ENCODE measurements around the gene NANP. TPM values are rescaled to one million over a fixed set of nuclear protein-coding genes. Genes with fewer than 3 reads are reported as not detected.

Gene NANP
- total RNA-seq, 1 experiment from 2014 or later = 7.1 TPM

DNA sequence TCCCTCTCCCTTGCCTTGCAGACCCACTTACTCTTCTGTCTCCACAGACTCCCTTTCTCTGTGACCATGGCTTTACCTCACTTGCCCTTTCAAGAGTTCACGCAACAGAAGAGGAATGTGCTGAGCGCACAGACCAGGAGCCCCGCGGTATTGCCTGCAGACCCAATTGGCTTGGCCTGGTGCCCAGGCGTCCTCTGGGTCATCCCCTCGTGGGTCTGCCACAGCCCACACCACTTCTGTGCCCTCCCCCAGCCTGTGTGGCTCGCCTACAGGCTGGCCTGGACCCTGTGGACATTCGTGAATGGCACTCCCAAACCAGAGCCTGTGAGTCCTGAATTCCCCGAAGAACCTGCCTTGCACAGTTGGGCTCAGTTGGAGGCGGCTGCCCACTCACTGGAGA lies 23.2 kb downstream of the NANP start:
- TF ChIP-seq, protein P1, sequence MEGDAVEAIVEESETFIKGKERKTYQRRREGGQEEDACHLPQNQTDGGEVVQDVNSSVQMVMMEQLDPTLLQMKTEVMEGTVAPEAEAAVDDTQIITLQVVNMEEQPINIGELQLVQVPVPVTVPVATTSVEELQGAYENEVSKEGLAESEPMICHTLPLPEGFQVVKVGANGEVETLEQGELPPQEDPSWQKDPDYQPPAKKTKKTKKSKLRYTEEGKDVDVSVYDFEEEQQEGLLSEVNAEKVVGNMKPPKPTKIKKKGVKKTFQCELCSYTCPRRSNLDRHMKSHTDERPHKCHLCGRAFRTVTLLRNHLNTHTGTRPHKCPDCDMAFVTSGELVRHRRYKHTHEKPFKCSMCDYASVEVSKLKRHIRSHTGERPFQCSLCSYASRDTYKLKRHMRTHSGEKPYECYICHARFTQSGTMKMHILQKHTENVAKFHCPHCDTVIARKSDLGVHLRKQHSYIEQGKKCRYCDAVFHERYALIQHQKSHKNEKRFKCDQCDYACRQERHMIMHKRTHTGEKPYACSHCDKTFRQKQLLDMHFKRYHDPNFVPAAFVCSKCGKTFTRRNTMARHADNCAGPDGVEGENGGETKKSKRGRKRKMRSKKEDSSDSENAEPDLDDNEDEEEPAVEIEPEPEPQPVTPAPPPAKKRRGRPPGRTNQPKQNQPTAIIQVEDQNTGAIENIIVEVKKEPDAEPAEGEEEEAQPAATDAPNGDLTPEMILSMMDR (conservative IDR thresholded peaks at IDR 0.05) = no peak
- Histone ChIP-seq H4K20me1 (ENCODE audit: control insufficient read depth, insufficient read depth, insufficient read length) (no peaks in the 10 kb centered on the region), H2BK12ac (ENCODE audit: insufficient read length, low read depth, low read length) (no peak overlapping the region), H2BK20ac (ENCODE audit: low read depth, low read length, poor library complexity, severe bottlenecking) (no peak overlapping the region), H3K27me3 (ENCODE audit: insufficient read depth, low read length) (no peaks in the 10 kb centered on the region), H4K5ac (ENCODE audit: insufficient read length, low read depth, low read length) (no peak overlapping the region), H3K4me1 (ENCODE audit: insufficient read depth, low read length) (no peaks in the 10 kb centered on the region), H3K79me1 (ENCODE audit: insufficient read depth, low read depth, low read length, poor library complexity, severe bottlenecking) (no peaks in the 10 kb centered on the region), H3K14ac (ENCODE audit: insufficient read depth, low read length) (no peak overlapping the region), H4K8ac (replicated peaks; ENCODE audit: insufficient read length, low read depth, low read length) (no peak overlapping the region), H3K4ac (ENCODE audit: low read depth, low read length) (no peak overlapping the region), H3K9me3 (ENCODE audit: control insufficient read depth, low read depth, low read length) (no peaks in the 10 kb centered on the region), H2AFZ (ENCODE audit: low read length) (no peak overlapping the region), H2BK5ac (ENCODE audit: insufficient read length, low read length) (no peak overlapping the region), H3K9ac (ENCODE audit: extremely low read depth, insufficient read length, low read length) (no peak overlapping the region), H3K23me2 (ENCODE audit: insufficient read length, low read depth, low read length, poor library complexity, severe bottlenecking) (no peaks in the 10 kb centered on the region), H3K23ac (ENCODE audit: insufficient read length, low read depth, low read length) (no peak overlapping the region), H4K91ac (ENCODE audit: insufficient read length, low read depth, low read length) (no peak overlapping the region), H3T11ph (ENCODE audit: low read length) (no peak overlapping the region), H3K79me2 (ENCODE audit: insufficient read depth, low read length) (no peaks in the 10 kb centered on the region), H3K56ac (ENCODE audit: insufficient read length, low read depth, low read length) (no peak overlapping the region), H3K4me2 (ENCODE audit: insufficient read depth, insufficient read length, low read length) (no peak overlapping the region), H2BK15ac (ENCODE audit: low read depth, low read length) (no peak overlapping the region), H2AK5ac (ENCODE audit: insufficient read length, low read length) (no peak overlapping the region), H3K18ac (ENCODE audit: insufficient read length, low read depth, low read length) (no peak overlapping the region), H2BK120ac (ENCODE audit: low read depth, low read length, poor library complexity, severe bottlenecking) (no peak overlapping the region), H3K27ac (ENCODE audit: insufficient read length, low read depth, low read length) (no peak overlapping the region)
- Mint-ChIP-seq H3K27me3 (ENCODE audit: low read depth) (peaks cover 1% of the 10 kb centered on the region; the same call in 1 of the 2 replicates), H3K27ac (no peak overlapping the region), H3K4me1 (no peaks in the 10 kb centered on the region), H3K4me3 (no peak overlapping the region), H3K36me3 (ENCODE audit: insufficient read depth in 1 of 3, low read depth in 3 of 3) (no peaks in the 10 kb centered on the region), H3K9me3 (no peaks in the 10 kb centered on the region; a peak in 1 of 5 replicates)
- no CpG with 5 or more reads among the region's 10 CpGs for WGBS (ENCODE audit: extremely low coverage, insufficient read length, low lambda C conversion rate)
- no peak for DNase-seq
